ENCODE data around the gene PNMA6E.

GRCh38 chrX:153423652-153424051 is 22.5 kb upstream of the PNMA6E start:
- TF ChIP-seq CTCF (IDR thresholded peaks at IDR 0.05) (no peak), POLR2A (IDR thresholded peaks at IDR 0.05) (no peak)
